Cardiac muscle cell (in vitro differentiated cells and primary cell): Measurements from ENCODE around the gene TTC23. TPM values are rescaled to one million over a fixed set of nuclear protein-coding genes. Genes with fewer than 3 reads are reported as not detected.

ENCODE experiments used
- DNase-seq, 2 donors: peaks; one replicate each; pipeline versions ENCODE4 v3.0.0 to v3.0.0-alpha.2; 2010 to 2017; ENCODE audit warnings: low read depth in 1 of 2, low spot score in 1 of 2
- H3K27ac ChIP-seq: fragments of 200-600 bp; sonication (generic); 2 replicates; pipeline ENCODE4 v1.5.1; 2016
- H3K27me3 ChIP-seq: fragments of 200-600 bp; sonication (generic); 2 replicates; pipeline ENCODE4 v1.6.0; 2016; ENCODE audit warnings: control low read depth
- H3K36me3 ChIP-seq: fragments of 200-600 bp; sonication (generic); 2 replicates; pipeline ENCODE4 v1.5.1; 2016; ENCODE audit warnings: control low read depth
- H3K4me1 ChIP-seq: fragments of 200-600 bp; sonication (generic); 2 replicates; pipeline ENCODE4 v1.8.1; 2017; ENCODE audit warnings: low read depth, mild to moderate bottlenecking, mixed run types
- H3K4me3 ChIP-seq: fragments of 200-600 bp; sonication (generic); 2 replicates; pipeline ENCODE4 v1.5.1; 2016; ENCODE audit warnings: mild to moderate bottlenecking
- H3K9me3 ChIP-seq: fragments of 200-600 bp; sonication (generic); 2 replicates; pipeline ENCODE4 v1.5.1; 2017; ENCODE audit warnings: low read depth, mild to moderate bottlenecking, control low read depth
- CTCF ChIP-seq: IDR thresholded peaks from 2 replicates; pipeline ENCODE4 v1.5.1; 2012; ENCODE audit warnings: low read depth, mild to moderate bottlenecking, low read length
- polyA plus RNA-seq: library from polyadenylated mRNA; unstranded; fragments of >200 nt; fragmentation: Nextera tagmentation; extraction: Ambion mirVana; gene quantifications from 2 replicates; pipeline ENCODE4 v1.2.1, GENCODE V29; 2016
- total RNA-seq: library from RNA; depleted of rRNA; stranded (reverse); fragments of >200 nt; gene quantifications from 2 replicates; pipeline ENCODE4 v1.2.3, GENCODE V29; 2016

TTC23 gene
- total and polyA plus RNA-seq, 2 experiments from 2014 or later, result 15.0 to 38.2 TPM

DNA sequence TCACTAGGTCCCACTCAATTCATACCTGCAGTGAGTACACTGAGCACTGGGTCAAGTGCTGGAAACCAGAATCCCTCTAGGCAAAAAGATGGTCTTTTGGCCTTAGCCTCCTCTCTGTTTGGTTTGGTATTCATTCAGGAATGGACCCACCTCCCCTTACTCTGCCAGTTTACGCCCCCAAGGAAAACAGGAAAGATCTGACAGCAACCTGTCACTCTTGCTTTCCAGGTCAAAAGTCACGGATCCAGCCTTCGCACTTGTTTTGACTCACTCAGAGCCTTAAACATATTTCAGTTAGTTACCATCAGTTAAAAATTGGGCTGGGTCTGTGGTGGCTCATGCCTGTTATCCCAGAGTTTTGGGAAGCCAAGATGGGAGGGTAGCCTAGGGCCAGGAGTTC, 76.4 kb downstream of the TTC23 start:
- H3K27ac ChIP-seq, result no peak overlapping the region
- no peak for TF ChIP-seq CTCF
- H3K4me1 ChIP-seq, result peaks cover 26% of the 10 kb centered on the region
- no peak for DNase-seq
- no peaks in the 10 kb centered on the region for H3K36me3 ChIP-seq
- no peak overlapping the region for H3K4me3 ChIP-seq
- H3K27me3 ChIP-seq, result no peaks in the 10 kb centered on the region
- no peaks in the 10 kb centered on the region for H3K9me3 ChIP-seq

- no peak for TF ChIP-seq CTCF
- Histone ChIP-seq H3K9me3 (no peaks in the 10 kb centered on the region), H3K27ac (no peak overlapping the region), H3K4me1 (peaks cover 31% of the 10 kb centered on the region), H3K27me3 (no peaks in the 10 kb centered on the region), H3K4me3 (no peak overlapping the region), H3K36me3 (no peaks in the 10 kb centered on the region)
- no peak for DNase-seq
Measured at GRCh38 chr15:99172171-99172570, 77.2 kb downstream of the TTC23 start.

DNA sequence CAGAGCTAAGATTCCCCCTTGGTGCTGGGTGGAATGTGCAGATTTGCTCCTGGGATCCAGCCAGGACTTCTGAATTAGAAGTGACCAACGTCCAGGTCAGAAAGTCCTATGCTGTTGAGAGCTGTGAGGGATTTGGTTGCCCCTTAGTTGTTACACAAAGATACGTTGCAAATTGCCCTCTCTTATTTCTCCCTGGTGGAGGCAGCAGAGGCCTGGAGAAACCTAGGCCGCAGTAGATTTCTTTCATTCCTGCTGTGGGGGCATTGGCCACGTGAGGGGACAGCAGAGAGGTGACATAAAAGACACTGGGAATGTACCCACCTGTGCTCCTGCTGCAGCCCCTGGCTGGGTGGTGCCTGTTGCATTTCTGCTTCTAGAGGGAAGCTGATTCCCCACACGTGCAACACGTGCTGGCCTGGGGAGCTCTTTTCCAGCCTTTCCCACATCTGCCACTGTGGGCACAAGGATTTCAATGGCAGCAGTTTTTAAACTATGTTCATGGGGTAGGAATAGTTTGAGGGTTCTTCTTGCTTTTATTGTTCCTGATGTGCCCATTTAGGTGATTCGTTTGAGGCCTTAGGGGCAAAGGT, 78.8 kb downstream of the TTC23 start:
- no peak for TF ChIP-seq CTCF
- no peak overlapping the region for H3K4me3 ChIP-seq
- no peaks in the 10 kb centered on the region for H3K36me3 ChIP-seq
- DNase-seq, result no peak
- peaks cover 31% of the 10 kb centered on the region for H3K4me1 ChIP-seq
- no peaks in the 10 kb centered on the region for H3K27me3 ChIP-seq
- no peaks in the 10 kb centered on the region for H3K9me3 ChIP-seq
- H3K27ac ChIP-seq, result peak overlapping the region; percentile 88

DNA sequence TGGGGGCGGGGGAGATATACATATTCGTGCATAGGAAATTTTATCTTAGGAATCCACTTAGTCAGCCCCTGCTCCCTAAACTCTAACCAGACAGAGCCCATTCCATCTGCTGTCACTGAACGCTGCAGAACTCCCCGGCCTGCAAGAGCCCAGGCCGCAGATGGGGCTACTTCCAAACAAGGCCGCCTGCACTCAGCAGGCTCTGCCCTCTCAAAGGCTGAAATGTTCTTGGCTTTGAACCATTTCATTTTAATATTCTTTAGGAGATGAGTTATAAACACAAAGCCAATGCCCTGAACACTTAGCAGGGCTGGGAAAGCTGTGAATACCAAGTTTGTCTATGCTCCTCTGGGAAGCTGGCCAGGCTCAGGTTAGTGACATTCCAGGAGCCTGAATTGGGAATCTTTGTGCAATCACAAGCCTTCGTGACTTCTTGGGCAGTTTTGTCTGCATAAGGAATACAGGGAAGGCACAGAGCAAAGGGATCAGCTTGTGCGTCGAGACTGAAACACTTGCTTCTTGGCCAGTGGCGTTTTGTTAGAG, 79.5 kb downstream of the TTC23 start:
- TF ChIP-seq CTCF, result no peak
- Histone ChIP-seq H3K27ac (peak overlapping the region; percentile 88), H3K9me3 (no peaks in the 10 kb centered on the region), H3K36me3 (no peaks in the 10 kb centered on the region), H3K4me3 (no peak overlapping the region), H3K4me1 (peaks cover 26% of the 10 kb centered on the region), H3K27me3 (no peaks in the 10 kb centered on the region)
- peak; percentile 17 to 86 for DNase-seq

DNA sequence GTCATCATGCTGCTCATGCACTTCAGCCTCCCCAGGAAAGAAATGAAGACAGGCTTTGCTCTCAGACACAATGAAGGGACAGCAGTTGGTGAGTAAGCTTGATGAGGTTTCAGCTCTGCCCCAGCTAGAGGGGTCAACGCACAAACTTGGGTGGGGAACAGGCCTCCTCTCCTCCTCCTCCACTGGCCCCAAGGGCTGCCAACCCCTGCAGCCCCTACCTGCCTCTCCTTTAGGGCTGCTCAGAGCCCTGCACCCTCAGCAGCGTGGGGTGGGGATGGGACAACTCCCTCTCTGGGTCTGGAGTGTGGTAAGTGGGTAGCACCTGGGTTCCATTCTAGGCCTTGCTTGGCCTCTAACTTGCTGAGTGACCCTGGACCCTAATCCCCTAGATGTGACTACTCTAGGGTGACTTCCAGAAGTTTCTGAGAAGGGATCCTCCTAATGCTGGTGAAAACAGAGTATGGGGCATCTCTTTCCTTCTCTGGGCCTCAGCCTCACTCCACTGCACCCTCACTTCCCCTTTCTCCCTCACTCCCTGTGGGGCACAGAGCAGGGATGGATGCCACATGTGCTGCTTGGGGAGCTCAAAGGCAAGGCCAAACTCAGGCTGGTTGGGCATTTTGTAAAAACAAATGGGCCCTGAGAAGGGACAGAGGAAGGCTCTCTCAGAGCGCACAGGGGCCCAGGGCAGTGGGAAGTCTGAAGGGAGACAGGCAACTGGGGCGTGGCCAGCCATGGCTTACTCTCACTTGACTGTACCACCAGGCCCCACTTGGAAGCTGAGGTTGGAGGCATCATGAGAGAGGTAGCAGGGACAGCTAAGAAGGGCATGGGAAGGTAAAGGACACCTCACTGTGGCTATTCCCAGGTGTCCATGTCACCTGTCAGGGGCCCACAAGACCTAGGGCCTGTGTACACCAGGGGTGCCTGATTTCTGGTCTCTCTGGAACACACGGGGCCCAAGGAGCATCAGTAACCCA, 80.5 kb downstream of the TTC23 start:
- no peaks in the 10 kb centered on the region for H3K36me3 ChIP-seq
- H3K4me3 ChIP-seq, result no peak overlapping the region
- no peak for DNase-seq
- no peaks in the 10 kb centered on the region for H3K9me3 ChIP-seq
- peak overlapping the region; percentile 88 for H3K27ac ChIP-seq
- H3K27me3 ChIP-seq, result no peaks in the 10 kb centered on the region
- H3K4me1 ChIP-seq, result peaks cover 17% of the 10 kb centered on the region
- no peak for TF ChIP-seq CTCF
